Lung (tissue), 12 donors: ENCODE data around the gene DYSF. TPM values are rescaled to one million over a fixed set of nuclear protein-coding genes. Genes with fewer than 3 reads are reported as not detected.
A peak's percentile ranks its signal among the peaks of the same experiment; 100 is the strongest.

Experiments
- ATAC-seq: fragments of 200-7000 bp; cut with Tn5 transposase; one replicate; pipeline ENCODE4 v1.9.1; 2020; ENCODE audit warnings: moderate number of reproducible peaks; ENCODE audit not compliant: insufficient read depth, low FRiP score
- DNase-seq, 3 donors: peaks; one replicate each; pipeline ENCODE4 v3.0.0-alpha.2; 2013 to 2017
- H3K27ac ChIP-seq, 2 donors: one replicate each; pipeline ENCODE4 v1.5.1; 2013; ENCODE audit warnings: mild to moderate bottlenecking in 2 of 2, moderate library complexity in 2 of 2, control low read depth in 1 of 2, inconsistent platforms in 1 of 2, low read depth in 1 of 2, low read length in 1 of 2
- H3K27me3 ChIP-seq, 3 donors: one replicate each; pipeline ENCODE4 v1.5.1; 2013; ENCODE audit warnings: low read length in 2 of 3; ENCODE audit not compliant: control insufficient read depth in 3 of 3, insufficient read depth in 3 of 3
- H3K36me3 ChIP-seq, 4 donors: one replicate each; pipeline ENCODE4 v1.5.1; 2013; ENCODE audit warnings: low read length in 4 of 4, mild to moderate bottlenecking in 1 of 4, moderate library complexity in 1 of 4; ENCODE audit not compliant: control insufficient read depth in 4 of 4, insufficient read depth in 4 of 4
- H3K4me1 ChIP-seq, 5 donors: one replicate each; pipeline ENCODE4 v1.5.1; 2013; ENCODE audit warnings: low read length in 5 of 5, mild to moderate bottlenecking in 2 of 5, moderate library complexity in 1 of 5; ENCODE audit not compliant: control insufficient read depth in 5 of 5, insufficient read depth in 5 of 5
- H3K4me3 ChIP-seq: one replicate; pipeline ENCODE4 v1.5.1; 2013; ENCODE audit warnings: mild to moderate bottlenecking, control low read depth, moderate library complexity
- H3K9ac ChIP-seq, 2 donors: one replicate each; pipeline ENCODE4 v1.5.1; 2013; ENCODE audit warnings: low read length in 2 of 2, control low read depth in 1 of 2; ENCODE audit not compliant: insufficient read depth in 1 of 2
- H3K9me3 ChIP-seq, 4 donors: one replicate each; pipeline ENCODE4 v1.5.1; 2013; ENCODE audit warnings: low read length in 3 of 4, mild to moderate bottlenecking in 1 of 4, moderate library complexity in 1 of 4; ENCODE audit not compliant: control insufficient read depth in 4 of 4, insufficient read depth in 3 of 4
- WGBS, 2 donors: extraction: QIAGEN DNeasy Blood & Tissue Kit; methylation state at CpG; one replicate each; pipeline ENCODE4 v1.1.7; 2013; 5-methylcytosine and 5-hydroxymethylcytosine counted together
- polyA plus RNA-seq, 2 donors: library from polyadenylated mRNA; stranded (reverse); fragments of 200-250 nt; gene quantifications; one replicate each; pipeline ENCODE4 v1.2.1, GENCODE V29; 2013
- total RNA-seq, 2 donors: library from RNA; depleted of rRNA in 1 of 2; stranded (reverse); fragments of >200 nt in 1 of 2; gene quantifications; one replicate each; pipeline ENCODE4 v1.2.1, GENCODE V29; 2014 to 2021
- TF ChIP-seq, protein P1 (sequence below): IDR thresholded peaks from 2 replicates; pipeline ENCODE4 v1.5.1; 2012; ENCODE audit warnings: mild to moderate bottlenecking; ENCODE audit errors: control extremely low read depth, extremely low read depth
- donor health status: control.
- donor health status: control.
- donor health status: Bipolar disorder and iron deficiency.
- donor health status: healthy.
- donor health status: DM: yes; HTN: yes; CAD: no.

The DYSF gene
- total and polyA plus RNA-seq, 4 donors = 12.9 to 56.2 (median 40.0) TPM

GRCh38 chr2:71629771-71630453, 176.6 kb downstream of the DYSF start:
- Histone ChIP-seq H3K36me3 (no peaks in the 10 kb centered on the region), H3K27ac (no peak overlapping the region), H3K4me1 (peaks cover 0 to 3% (median 0%) of the 10 kb centered on the region in 5 donors), H3K4me3 (no peak overlapping the region), H3K9ac (no peak overlapping the region), H3K9me3 (no peaks in the 10 kb centered on the region), H3K27me3 (no peaks in the 10 kb centered on the region)
- TF ChIP-seq, protein P1, sequence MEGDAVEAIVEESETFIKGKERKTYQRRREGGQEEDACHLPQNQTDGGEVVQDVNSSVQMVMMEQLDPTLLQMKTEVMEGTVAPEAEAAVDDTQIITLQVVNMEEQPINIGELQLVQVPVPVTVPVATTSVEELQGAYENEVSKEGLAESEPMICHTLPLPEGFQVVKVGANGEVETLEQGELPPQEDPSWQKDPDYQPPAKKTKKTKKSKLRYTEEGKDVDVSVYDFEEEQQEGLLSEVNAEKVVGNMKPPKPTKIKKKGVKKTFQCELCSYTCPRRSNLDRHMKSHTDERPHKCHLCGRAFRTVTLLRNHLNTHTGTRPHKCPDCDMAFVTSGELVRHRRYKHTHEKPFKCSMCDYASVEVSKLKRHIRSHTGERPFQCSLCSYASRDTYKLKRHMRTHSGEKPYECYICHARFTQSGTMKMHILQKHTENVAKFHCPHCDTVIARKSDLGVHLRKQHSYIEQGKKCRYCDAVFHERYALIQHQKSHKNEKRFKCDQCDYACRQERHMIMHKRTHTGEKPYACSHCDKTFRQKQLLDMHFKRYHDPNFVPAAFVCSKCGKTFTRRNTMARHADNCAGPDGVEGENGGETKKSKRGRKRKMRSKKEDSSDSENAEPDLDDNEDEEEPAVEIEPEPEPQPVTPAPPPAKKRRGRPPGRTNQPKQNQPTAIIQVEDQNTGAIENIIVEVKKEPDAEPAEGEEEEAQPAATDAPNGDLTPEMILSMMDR = no peak
- ATAC-seq (no peak), DNase-seq (no peak)
- WGBS, 2 donors = 67 to 70% methylated on average over 2 of the region's 2 CpGs

GRCh38 chr2:71630454-71631328, 177.3 kb downstream of the DYSF start:
- H3K4me1 ChIP-seq = peaks cover 0 to 3% (median 0%) of the 10 kb centered on the region in 5 donors
- no peak overlapping the region for H3K27ac ChIP-seq
- H3K27me3 ChIP-seq = no peaks in the 10 kb centered on the region
- no peak overlapping the region for H3K9ac ChIP-seq
- ATAC-seq (no peak), DNase-seq (peak in 1 of 3 donors; percentile 2)
- no peaks in the 10 kb centered on the region for H3K9me3 ChIP-seq
- WGBS, 2 donors = 66 to 84% methylated on average over 2 of the region's 2 CpGs
- TF ChIP-seq, protein P1 = no peak
- H3K36me3 ChIP-seq = no peaks in the 10 kb centered on the region
- no peak overlapping the region for H3K4me3 ChIP-seq

DNA sequence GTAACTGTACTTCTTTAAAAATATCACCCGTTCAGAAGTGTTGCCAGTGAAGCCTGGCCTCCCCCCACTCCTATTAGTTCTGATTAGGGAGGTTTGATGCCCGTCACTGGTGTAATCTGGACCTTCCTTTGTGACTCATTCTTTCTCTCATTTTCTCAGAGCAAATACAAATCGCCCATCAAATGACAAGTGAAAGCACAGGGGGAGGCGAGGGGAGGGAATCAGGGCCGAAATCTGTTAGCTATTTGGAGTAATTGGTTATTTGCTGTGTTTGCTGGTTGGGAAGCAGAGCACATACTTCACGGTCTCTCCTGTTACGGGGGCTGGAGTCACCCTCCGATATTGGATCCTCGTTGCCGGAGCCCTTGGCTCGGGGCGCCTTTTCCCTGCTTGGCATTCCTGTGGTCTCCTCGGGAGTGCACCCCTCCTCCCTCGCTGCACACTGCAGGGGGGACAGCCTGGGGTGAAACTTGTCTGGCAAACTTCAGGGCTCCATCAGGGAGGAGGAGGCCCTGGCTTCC, 178.1 kb downstream of the DYSF start:
- Histone ChIP-seq H3K4me3 (no peak overlapping the region), H3K27ac (no peak overlapping the region), H3K36me3 (no peaks in the 10 kb centered on the region), H3K27me3 (no peaks in the 10 kb centered on the region), H3K9ac (no peak overlapping the region), H3K4me1 (peaks cover 0 to 3% (median 0%) of the 10 kb centered on the region in 5 donors), H3K9me3 (no peaks in the 10 kb centered on the region)
- WGBS, 2 donors = 69 to 71% methylated on average over 14 of the region's 14 CpGs
- DNase-seq = peak in 1 of 3 donors; percentile 5
- TF ChIP-seq, protein P1 = no peak
- peak; percentile 41 for ATAC-seq
